ENCODE results near the gene SERPINI1.

DNA sequence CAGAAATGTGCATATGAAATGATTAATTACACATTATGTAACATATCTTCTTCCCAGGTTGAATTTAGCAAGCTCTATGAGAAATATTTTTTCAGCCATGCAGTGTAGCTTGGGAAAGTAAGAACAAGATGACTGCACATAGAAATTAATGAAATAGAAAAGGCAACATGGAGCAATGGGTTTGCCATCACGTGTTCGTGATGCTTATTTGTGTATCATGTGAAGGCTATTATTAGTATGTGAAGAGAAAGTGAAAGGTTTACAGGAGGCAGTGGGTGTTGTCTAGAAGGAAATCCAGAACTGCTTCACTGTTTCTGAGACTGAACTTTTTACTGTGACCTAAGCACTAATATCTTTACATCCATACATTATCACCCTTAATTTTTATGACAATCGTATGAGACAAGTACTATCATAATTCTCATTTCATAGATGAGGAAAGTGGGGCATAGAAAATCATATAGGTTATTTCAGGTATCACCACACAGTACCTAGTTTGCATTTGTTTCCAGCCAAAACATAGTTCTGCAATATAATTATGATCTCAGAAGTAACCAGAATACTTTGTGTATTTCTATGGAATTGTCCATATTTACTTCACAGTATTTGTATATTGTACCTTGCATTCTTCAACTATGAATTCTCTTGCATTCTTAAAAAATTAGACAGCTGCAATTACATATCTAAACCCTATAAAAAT lies 14.9 kb downstream of the SERPINI1 start:
- TF ChIP-seq POLR2A (IDR thresholded peaks at IDR 0.05; ENCODE audit: low read length): no peak
- no peak for TF ChIP-seq GATA1 (IDR thresholded peaks at IDR 0.05; ENCODE audit: low read depth, low read length)

Measured in erythroblast (primary cell).